ENCODE data around the gene SIX3.

The SIX3 gene

DNA sequence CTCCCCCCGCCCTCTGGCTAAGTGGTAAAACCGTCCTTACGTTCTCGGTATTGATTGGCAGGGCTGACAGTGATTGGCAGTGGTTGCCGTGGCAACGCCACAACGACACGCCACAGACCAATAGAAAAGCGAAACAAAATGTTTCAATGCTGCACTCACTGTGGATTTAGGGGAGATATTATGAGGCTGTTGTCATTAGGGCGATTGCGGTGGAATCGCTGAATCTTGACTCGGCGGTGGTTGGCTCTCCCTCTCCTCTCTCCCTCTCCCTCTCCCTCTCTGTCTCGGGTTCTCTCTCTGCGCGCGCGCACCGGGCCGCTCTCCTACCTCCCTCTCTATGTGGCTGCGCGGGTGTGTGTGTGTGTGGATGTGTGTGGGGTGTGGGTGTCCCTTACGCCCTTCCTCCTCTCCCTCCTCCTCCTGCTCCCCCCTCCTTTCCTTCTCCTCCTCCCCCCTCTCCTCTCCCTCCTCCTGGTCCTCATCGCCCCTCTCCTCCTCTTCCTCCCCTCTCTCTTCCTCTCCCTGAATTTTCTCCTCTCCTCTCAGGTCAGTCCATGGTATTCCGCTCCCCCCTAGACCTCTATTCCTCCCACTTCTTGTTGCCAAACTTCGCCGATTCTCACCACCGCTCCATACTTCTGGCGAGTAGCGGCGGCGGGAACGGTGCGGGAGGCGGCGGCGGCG is at the start of gene SIX3:
TSS of gene SIX3 (plus strand) at position 152 of the 684 bp plus-strand sequence. CDS start at position 555, 403 bp downstream.
- peaks cover 4 to 21% of the 10 kb centered on the region in 2 donors for H3K4me1 ChIP-seq (ENCODE audit: control insufficient read depth in 1 of 2, insufficient read depth in 2 of 2, low read length in 2 of 2)
- no peaks in the 10 kb centered on the region for H3K9me3 ChIP-seq (ENCODE audit: control insufficient read depth in 1 of 2, low read length in 2 of 2)
- H3K36me3 ChIP-seq (ENCODE audit: control insufficient read depth in 1 of 2, insufficient read depth in 2 of 2, low read length in 2 of 2) = no peaks in the 10 kb centered on the region
- H3K4me3 ChIP-seq (ENCODE audit: low read depth in 1 of 2, low read length in 2 of 2) = peak within 1 kb of the TSS; percentile 60 to 72
- H3K27ac ChIP-seq (ENCODE audit: low read depth, low read length) = no peak within 1 kb of the TSS
- H3K27me3 ChIP-seq (ENCODE audit: control insufficient read depth in 1 of 2, insufficient read depth in 2 of 2, low read length in 2 of 2) = peaks cover 88 to 90% of the 10 kb centered on the region in 2 donors
- no peak within 1 kb of the TSS for H3K9ac ChIP-seq (ENCODE audit: low read depth in 1 of 2, low read length in 2 of 2)

DNA sequence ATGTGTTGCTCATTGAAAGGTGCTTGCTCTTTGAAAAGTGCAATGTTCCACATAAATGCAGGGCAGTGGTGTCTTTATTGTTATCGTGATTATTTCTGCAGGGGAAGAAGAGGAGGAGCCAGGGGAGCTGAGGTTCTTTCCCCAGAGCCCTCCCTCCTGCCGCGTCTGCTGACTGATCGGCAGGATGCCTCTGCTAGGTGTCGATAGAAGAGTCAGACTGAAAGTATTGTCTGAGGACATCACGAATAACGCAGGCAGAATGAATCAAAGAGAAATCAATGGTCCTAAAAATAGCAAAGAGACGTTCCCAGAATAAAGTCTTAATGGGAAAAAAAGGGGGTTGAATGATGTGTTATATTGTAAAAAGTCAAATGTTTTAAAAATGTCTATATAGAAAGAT is 47.4 kb upstream of the SIX3 start:
- no peak overlapping the region for H3K4me3 ChIP-seq (ENCODE audit: low read depth in 1 of 2, low read length in 2 of 2)
- no peak overlapping the region for H3K9ac ChIP-seq (ENCODE audit: low read depth in 1 of 2, low read length in 2 of 2)
- peaks cover 0 to 3% of the 10 kb centered on the region in 2 donors for H3K27me3 ChIP-seq (ENCODE audit: control insufficient read depth in 1 of 2, insufficient read depth in 2 of 2, low read length in 2 of 2)
- no peaks in the 10 kb centered on the region for H3K36me3 ChIP-seq (ENCODE audit: control insufficient read depth in 1 of 2, insufficient read depth in 2 of 2, low read length in 2 of 2)
- no peak overlapping the region for H3K27ac ChIP-seq (ENCODE audit: low read depth, low read length)
- H3K4me1 ChIP-seq (ENCODE audit: control insufficient read depth in 1 of 2, insufficient read depth in 2 of 2, low read length in 2 of 2) = no peaks in the 10 kb centered on the region
- H3K9me3 ChIP-seq (ENCODE audit: control insufficient read depth in 1 of 2, low read length in 2 of 2) = peaks cover 5 to 9% of the 10 kb centered on the region in 2 donors

DNA sequence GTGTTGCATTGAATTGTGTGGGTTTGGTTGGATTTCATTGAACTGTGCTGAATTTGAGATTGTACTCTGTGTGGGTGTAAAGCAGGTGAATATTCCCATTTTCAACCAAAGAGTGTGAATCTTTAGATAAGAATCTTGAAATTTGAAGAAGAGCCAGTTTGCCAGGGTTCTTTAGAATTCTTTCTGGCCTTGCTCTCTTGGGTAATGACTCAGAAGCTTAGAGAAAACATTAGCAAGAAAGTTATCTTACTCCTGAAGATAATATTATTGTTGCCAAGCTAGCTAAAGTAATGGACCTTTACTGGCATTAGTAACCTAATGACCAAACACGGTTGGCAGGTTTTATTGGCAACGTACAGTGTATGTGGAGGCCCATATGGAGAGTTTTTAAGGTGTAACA is 46.4 kb upstream of the SIX3 start:
- no peak overlapping the region for H3K27ac ChIP-seq (ENCODE audit: low read depth, low read length)
- H3K36me3 ChIP-seq (ENCODE audit: control insufficient read depth in 1 of 2, insufficient read depth in 2 of 2, low read length in 2 of 2) = no peaks in the 10 kb centered on the region
- peaks cover 0 to 3% of the 10 kb centered on the region in 2 donors for H3K27me3 ChIP-seq (ENCODE audit: control insufficient read depth in 1 of 2, insufficient read depth in 2 of 2, low read length in 2 of 2)
- no peaks in the 10 kb centered on the region for H3K4me1 ChIP-seq (ENCODE audit: control insufficient read depth in 1 of 2, insufficient read depth in 2 of 2, low read length in 2 of 2)
- H3K9me3 ChIP-seq (ENCODE audit: control insufficient read depth in 1 of 2, low read length in 2 of 2) = peaks cover 5 to 9% of the 10 kb centered on the region in 2 donors
- no peak overlapping the region for H3K9ac ChIP-seq (ENCODE audit: low read depth in 1 of 2, low read length in 2 of 2)
- H3K4me3 ChIP-seq (ENCODE audit: low read depth in 1 of 2, low read length in 2 of 2) = no peak overlapping the region

DNA sequence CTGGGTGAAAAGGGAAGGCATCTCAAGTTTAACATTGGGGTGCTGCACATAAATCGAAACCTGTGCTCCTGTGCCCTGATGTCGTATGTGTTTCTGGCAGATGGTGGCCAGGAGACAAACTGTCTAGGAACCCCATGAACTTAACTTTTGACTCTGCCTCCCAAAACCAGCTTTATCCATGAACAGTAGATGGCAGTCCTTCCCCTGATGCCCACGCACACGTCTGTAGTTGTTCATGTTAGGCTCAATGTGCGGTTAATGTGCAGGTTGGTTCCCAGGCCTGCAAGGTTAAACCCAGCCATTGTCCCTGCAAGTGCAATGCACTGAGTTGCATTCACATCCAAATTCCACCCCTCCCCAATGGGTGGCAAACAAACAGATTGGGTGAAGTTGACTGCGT is 44.1 kb upstream of the SIX3 start:
- Histone ChIP-seq H3K4me3 (ENCODE audit: low read depth in 1 of 2, low read length in 2 of 2) (no peak overlapping the region), H3K4me1 (ENCODE audit: control insufficient read depth in 1 of 2, insufficient read depth in 2 of 2, low read length in 2 of 2) (no peaks in the 10 kb centered on the region), H3K27me3 (ENCODE audit: control insufficient read depth in 1 of 2, insufficient read depth in 2 of 2, low read length in 2 of 2) (peaks cover 0 to 3% of the 10 kb centered on the region in 2 donors), H3K27ac (ENCODE audit: low read depth, low read length) (no peak overlapping the region), H3K9ac (ENCODE audit: low read depth in 1 of 2, low read length in 2 of 2) (no peak overlapping the region), H3K9me3 (ENCODE audit: control insufficient read depth in 1 of 2, low read length in 2 of 2) (no peaks in the 10 kb centered on the region), H3K36me3 (ENCODE audit: control insufficient read depth in 1 of 2, insufficient read depth in 2 of 2, low read length in 2 of 2) (no peaks in the 10 kb centered on the region)

DNA sequence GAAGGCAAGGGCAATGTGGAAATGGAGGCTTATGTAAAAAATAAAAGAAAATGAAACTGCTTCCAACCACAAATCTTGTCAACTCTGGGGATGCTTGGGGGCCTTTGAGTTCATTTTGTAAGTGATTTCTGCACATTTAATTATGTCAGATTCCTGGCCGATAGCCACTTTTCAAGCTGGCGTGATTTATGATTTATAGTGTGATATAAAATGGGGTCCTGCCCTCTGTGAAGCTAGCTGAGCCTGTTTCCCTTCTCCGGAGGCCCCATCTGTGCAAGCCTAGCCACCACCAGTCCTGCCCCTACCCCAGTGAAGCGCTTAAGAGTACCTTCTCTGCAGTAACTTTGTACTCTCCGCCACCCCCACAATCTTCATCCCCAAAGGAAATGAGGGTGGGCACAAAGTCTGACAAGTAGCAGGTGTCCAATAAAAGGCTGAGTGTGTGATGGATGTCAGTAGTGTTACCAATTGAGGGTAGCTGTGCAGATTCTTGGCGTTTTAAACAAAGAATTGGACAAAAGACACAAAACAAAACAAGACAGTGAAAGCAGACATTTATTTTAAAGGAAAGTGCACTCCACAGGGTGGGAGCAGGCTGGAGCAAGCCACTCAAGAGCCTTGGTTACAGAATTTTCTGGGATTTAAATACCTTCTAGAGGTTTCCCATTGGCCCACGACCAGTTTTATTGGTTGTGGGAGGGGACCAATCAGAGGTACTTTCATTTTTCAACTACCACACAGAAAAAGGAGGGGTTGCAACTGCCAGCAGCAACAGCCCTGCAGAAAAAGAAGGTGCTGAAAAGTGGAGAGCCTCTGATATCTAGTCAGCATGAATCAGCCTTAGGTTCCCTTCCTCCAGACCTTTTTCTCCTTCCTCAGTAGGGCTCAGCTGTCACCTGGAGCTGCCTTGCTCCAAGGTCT is 39.0 kb upstream of the SIX3 start:
- H3K27me3 ChIP-seq (ENCODE audit: control insufficient read depth in 1 of 2, insufficient read depth in 2 of 2, low read length in 2 of 2) = peaks cover 4 to 8% of the 10 kb centered on the region in 2 donors
- H3K4me1 ChIP-seq (ENCODE audit: control insufficient read depth in 1 of 2, insufficient read depth in 2 of 2, low read length in 2 of 2) = no peaks in the 10 kb centered on the region
- H3K9ac ChIP-seq (ENCODE audit: low read depth in 1 of 2, low read length in 2 of 2) = no peak overlapping the region
- no peak overlapping the region for H3K4me3 ChIP-seq (ENCODE audit: low read depth in 1 of 2, low read length in 2 of 2)
- no peaks in the 10 kb centered on the region for H3K36me3 ChIP-seq (ENCODE audit: control insufficient read depth in 1 of 2, insufficient read depth in 2 of 2, low read length in 2 of 2)
- no peaks in the 10 kb centered on the region for H3K9me3 ChIP-seq (ENCODE audit: control insufficient read depth in 1 of 2, low read length in 2 of 2)
- no peak overlapping the region for H3K27ac ChIP-seq (ENCODE audit: low read depth, low read length)

DNA sequence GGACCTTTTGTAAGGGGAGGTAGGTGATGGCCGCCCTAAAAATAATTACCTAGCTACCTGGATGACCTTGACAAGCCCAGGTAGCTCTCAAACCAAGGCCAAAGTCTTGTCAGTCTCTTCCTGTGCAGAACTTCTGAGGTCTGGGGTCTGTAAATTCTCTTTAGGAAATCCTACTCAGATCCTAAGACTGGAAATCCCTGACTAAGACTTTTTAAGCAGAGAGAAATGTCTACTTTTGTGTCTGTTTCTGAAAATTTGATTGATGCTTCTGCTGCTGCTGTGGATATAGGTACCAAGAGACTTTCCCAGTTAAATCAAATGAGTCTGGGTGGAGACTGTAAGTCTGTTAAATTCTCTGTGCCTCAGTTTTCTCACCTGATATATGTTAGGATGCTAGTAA is 36.9 kb upstream of the SIX3 start:
- no peak overlapping the region for H3K9ac ChIP-seq (ENCODE audit: low read depth in 1 of 2, low read length in 2 of 2)
- H3K9me3 ChIP-seq (ENCODE audit: control insufficient read depth in 1 of 2, low read length in 2 of 2) = no peaks in the 10 kb centered on the region
- no peak overlapping the region for H3K4me3 ChIP-seq (ENCODE audit: low read depth in 1 of 2, low read length in 2 of 2)
- no peaks in the 10 kb centered on the region for H3K4me1 ChIP-seq (ENCODE audit: control insufficient read depth in 1 of 2, insufficient read depth in 2 of 2, low read length in 2 of 2)
- peaks cover 4 to 6% of the 10 kb centered on the region in 2 donors for H3K27me3 ChIP-seq (ENCODE audit: control insufficient read depth in 1 of 2, insufficient read depth in 2 of 2, low read length in 2 of 2)
- no peaks in the 10 kb centered on the region for H3K36me3 ChIP-seq (ENCODE audit: control insufficient read depth in 1 of 2, insufficient read depth in 2 of 2, low read length in 2 of 2)
- H3K27ac ChIP-seq (ENCODE audit: low read depth, low read length) = no peak overlapping the region

DNA sequence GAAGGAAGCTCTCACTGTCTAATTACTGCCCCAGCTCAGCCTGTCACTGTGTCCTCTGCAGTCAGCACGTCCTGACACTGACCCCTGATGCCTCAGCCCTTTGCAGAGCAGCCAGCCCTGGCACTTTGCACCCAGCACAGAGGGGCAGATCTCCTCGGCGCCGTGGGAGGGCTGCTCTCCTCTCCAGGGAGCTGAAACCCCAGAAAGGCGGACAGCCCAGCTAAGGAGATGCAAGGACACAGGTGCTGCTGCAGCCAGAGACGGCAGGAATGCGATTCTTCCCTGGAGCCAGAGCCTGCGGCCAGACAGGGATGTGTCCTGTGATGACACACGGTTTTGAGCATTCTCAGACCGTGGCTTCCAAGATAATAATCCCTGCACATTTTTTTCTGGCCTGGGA is 34.5 kb upstream of the SIX3 start:
- H3K9me3 ChIP-seq (ENCODE audit: control insufficient read depth in 1 of 2, low read length in 2 of 2) = peaks cover 0 to 10% of the 10 kb centered on the region in 2 donors
- no peaks in the 10 kb centered on the region for H3K36me3 ChIP-seq (ENCODE audit: control insufficient read depth in 1 of 2, insufficient read depth in 2 of 2, low read length in 2 of 2)
- no peak overlapping the region for H3K27ac ChIP-seq (ENCODE audit: low read depth, low read length)
- H3K4me1 ChIP-seq (ENCODE audit: control insufficient read depth in 1 of 2, insufficient read depth in 2 of 2, low read length in 2 of 2) = no peaks in the 10 kb centered on the region
- H3K9ac ChIP-seq (ENCODE audit: low read depth in 1 of 2, low read length in 2 of 2) = no peak overlapping the region
- H3K27me3 ChIP-seq (ENCODE audit: control insufficient read depth in 1 of 2, insufficient read depth in 2 of 2, low read length in 2 of 2) = peaks cover 4 to 6% of the 10 kb centered on the region in 2 donors
- no peak overlapping the region for H3K4me3 ChIP-seq (ENCODE audit: low read depth in 1 of 2, low read length in 2 of 2)

DNA sequence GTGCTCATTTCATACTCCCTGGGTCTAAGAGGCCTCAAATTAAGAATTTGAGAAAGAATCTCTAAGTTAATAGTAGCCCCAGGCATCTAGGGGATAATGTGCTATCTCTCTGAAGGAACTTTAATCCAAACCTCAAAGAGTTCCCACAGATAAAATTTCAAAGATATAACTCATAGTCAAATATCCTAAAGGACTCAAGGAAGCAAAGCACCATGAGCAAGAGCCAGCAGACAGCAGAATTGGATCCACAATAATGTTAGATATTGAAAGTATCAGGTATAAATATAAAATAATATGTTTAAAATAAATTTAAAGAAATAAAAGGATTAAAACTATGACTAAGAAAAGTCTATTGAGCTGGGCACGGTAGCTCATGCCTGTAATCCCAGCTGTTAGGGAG is 31.7 kb upstream of the SIX3 start:
- no peaks in the 10 kb centered on the region for H3K36me3 ChIP-seq (ENCODE audit: control insufficient read depth in 1 of 2, insufficient read depth in 2 of 2, low read length in 2 of 2)
- no peak overlapping the region for H3K27ac ChIP-seq (ENCODE audit: low read depth, low read length)
- H3K4me1 ChIP-seq (ENCODE audit: control insufficient read depth in 1 of 2, insufficient read depth in 2 of 2, low read length in 2 of 2) = no peaks in the 10 kb centered on the region
- H3K4me3 ChIP-seq (ENCODE audit: low read depth in 1 of 2, low read length in 2 of 2) = no peak overlapping the region
- H3K9me3 ChIP-seq (ENCODE audit: control insufficient read depth in 1 of 2, low read length in 2 of 2) = peaks cover 0 to 10% of the 10 kb centered on the region in 2 donors
- peaks cover 4 to 6% of the 10 kb centered on the region in 2 donors for H3K27me3 ChIP-seq (ENCODE audit: control insufficient read depth in 1 of 2, insufficient read depth in 2 of 2, low read length in 2 of 2)
- no peak overlapping the region for H3K9ac ChIP-seq (ENCODE audit: low read depth in 1 of 2, low read length in 2 of 2)

DNA sequence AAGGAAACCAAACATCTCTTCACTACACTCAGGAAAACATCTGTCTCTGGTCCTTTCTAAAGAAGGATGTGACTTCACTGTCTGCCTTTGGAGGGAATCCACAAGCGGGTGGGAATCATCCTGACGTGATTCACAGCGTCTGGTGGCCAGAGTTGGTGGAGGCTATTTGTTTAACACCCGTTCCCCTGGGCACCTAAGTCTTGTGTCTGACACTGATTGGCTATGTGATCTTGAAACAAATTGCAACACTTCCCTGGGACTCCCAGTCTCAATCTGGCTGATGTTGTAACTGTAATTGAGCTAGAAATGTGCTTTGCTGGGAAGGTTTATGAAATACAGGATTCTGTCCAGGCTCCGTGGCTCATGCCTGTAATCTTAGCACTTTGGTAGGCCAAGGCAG is 28.8 kb upstream of the SIX3 start:
- Histone ChIP-seq H3K27me3 (ENCODE audit: control insufficient read depth in 1 of 2, insufficient read depth in 2 of 2, low read length in 2 of 2) (no peaks in the 10 kb centered on the region), H3K4me3 (ENCODE audit: low read depth in 1 of 2, low read length in 2 of 2) (no peak overlapping the region)

DNA sequence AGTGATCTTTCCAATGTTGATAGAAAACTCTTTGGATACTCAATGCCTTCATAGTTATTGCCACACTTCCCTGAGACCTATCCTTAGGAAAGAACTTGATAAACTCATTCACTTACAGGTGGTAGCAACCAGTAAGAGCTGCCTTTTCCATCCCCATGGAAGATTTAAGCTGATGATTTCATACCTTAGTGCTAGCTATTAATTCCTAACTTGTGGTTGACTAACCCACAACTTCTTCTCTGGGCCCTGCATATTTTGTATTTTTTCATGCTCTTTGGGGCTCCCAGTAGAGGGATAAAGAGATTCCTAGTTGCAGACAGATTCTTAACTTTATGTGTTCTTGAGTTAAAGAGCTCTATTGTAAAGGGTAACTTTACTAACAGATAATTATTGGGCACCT is 25.2 kb upstream of the SIX3 start:
- Histone ChIP-seq H3K27me3 (ENCODE audit: control insufficient read depth in 1 of 2, insufficient read depth in 2 of 2, low read length in 2 of 2) (peaks cover 6 to 13% of the 10 kb centered on the region in 2 donors), H3K27ac (ENCODE audit: low read depth, low read length) (no peak overlapping the region), H3K4me3 (ENCODE audit: low read depth in 1 of 2, low read length in 2 of 2) (no peak overlapping the region), H3K4me1 (ENCODE audit: control insufficient read depth in 1 of 2, insufficient read depth in 2 of 2, low read length in 2 of 2) (no peaks in the 10 kb centered on the region), H3K9me3 (ENCODE audit: control insufficient read depth in 1 of 2, low read length in 2 of 2) (peaks cover 0 to under 1% of the 10 kb centered on the region in 2 donors), H3K9ac (ENCODE audit: low read depth in 1 of 2, low read length in 2 of 2) (no peak overlapping the region), H3K36me3 (ENCODE audit: control insufficient read depth in 1 of 2, insufficient read depth in 2 of 2, low read length in 2 of 2) (no peaks in the 10 kb centered on the region)

More for the DNA sequence above, 28.8 kb upstream of the SIX3 start:
- Histone ChIP-seq H3K36me3 (ENCODE audit: control insufficient read depth in 1 of 2, insufficient read depth in 2 of 2, low read length in 2 of 2) (no peaks in the 10 kb centered on the region), H3K4me1 (ENCODE audit: control insufficient read depth in 1 of 2, insufficient read depth in 2 of 2, low read length in 2 of 2) (no peaks in the 10 kb centered on the region), H3K27ac (ENCODE audit: low read depth, low read length) (no peak overlapping the region), H3K9ac (ENCODE audit: low read depth in 1 of 2, low read length in 2 of 2) (no peak overlapping the region), H3K9me3 (ENCODE audit: control insufficient read depth in 1 of 2, low read length in 2 of 2) (peaks cover 0 to 10% of the 10 kb centered on the region in 2 donors)

All from duodenal mucosa (tissue), 2 donors.